Stimulated activated CD4-positive, alpha-beta T cell treated with anti-CD3 and anti-CD28 coated beads, Interleukin-4, amount 100 ng/mL, for 48 hours (primary cell): Measurements from ENCODE around the gene UBXN4.
"Not testable (repeated sequence)": the region's sequence is repeated elsewhere in the genome, so short reads cannot be mapped to it uniquely, and the experiment has no call there.

ENCODE experiments used
- DNase-seq, 2 donors: peaks; one replicate each; pipeline ENCODE4 v3.0.0-alpha.2; 2020; ENCODE audit warnings: low read depth in 2 of 2

UBXN4 gene

GRCh38 chr2:135741395-135742324 is at the start of gene UBXN4:
TSS of gene UBXN4 (plus strand) at chr2:135741855. CDS start at chr2:135741930, 75 bp downstream.
- DNase-seq: peak; percentile 90 to 94

- no peak for DNase-seq
Measured at GRCh38 chr2:135694711-135695110, 46.9 kb upstream of the UBXN4 start.

DNA sequence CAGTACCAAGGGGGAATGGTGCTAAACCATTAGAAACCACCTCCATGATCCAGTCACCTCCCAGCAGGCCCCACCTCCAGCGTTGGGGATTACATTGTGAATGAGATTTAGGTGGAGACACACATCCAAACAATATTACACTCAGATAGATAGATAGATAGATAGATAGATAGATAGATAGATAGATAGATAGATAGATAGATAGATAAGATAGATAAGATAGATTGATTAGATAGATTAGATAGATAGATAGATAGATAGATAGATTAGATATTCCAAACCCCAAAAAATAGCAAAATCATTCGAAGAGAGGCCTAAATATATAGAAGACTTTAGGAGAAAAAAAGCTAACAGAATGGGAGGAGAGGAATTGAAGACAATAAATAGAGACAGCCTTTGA is 42.8 kb upstream of the UBXN4 start:
- no peak for DNase-seq

DNA sequence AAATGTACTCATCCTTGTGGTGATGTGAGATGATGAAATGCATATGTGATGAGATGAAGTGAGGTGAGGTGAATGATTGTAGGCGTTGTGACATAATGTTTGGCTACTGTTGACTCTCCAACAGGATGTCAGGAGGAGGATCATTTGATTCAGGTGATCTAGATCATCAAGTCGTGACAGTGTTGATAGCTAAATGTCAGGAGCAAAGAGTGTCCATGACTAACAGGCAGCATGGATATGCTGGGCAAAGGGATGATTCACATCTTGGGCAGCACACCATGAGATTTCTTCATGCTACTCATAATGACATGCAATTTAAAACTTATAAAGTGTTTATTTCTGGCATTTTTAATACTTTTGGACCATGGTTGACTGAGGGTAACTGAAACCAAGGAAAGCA is 40.2 kb upstream of the UBXN4 start:
- no peak for DNase-seq

- DNase-seq: no peak
Measured at GRCh38 chr2:135703300-135703699, 38.4 kb upstream of the UBXN4 start.

- DNase-seq: not testable (repeated sequence)
Measured at GRCh38 chr2:135704075-135704474, 37.6 kb upstream of the UBXN4 start.

- DNase-seq: no peak
Measured at GRCh38 chr2:135708159-135708558, 33.5 kb upstream of the UBXN4 start.

GRCh38 chr2:135709992-135710391 is 31.7 kb upstream of the UBXN4 start:
- peak; percentile 34 to 66 for DNase-seq

DNA sequence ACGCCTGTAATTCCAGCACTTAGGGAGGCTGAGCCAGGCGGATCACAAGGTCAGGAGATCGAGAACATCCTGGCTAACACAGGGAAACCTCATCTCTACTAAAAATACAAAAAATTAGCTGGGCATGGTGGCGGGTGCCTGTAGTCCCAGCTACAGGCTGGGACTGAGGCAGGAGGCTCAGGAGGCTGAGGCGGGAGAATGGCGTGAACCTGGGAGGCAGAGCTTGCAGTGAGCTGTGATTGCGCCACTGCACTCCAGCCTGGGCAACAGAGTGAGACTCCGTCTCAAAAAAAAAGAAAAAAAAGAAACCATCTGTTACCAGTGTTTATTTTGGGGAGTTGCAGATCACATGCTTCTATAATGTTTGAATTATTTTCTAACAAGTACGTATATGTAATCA is 26.6 kb upstream of the UBXN4 start:
- DNase-seq: not testable (repeated sequence)

DNA sequence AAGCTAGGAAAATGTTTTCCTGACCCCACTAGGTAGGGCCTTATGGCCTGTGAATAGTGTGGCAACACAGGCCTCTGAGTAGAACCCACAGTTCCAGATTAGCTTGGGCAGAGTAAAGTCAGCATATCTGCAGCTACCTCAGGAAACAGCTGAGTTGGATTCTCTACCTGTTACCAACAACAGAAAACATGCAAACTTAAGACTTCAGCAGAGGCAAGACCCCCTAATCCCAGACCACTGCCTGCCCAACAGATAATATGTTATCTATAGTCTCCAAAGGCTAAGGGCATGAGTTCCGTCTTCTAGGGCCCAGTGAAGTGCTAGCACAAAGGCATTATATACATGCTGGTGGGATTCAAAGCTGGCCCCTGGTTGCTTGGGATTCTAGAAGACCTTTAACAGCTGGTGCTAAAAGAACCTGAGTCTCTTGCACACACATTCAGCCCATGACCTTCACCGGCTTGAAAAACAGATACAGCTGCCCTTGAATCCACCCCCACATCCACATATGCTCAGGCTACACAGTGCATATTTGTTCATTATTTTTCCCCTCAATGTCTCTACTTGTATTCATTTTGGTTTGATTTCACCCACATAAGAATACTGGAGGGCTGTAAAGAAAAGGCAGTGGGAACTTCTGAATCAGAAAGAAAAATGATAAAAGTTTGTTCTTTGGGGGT is 13.5 kb upstream of the UBXN4 start:
- DNase-seq: no peak

GRCh38 chr2:135732561-135732960 is 9.1 kb upstream of the UBXN4 start:
- DNase-seq: no peak

- DNase-seq: no peak
Measured at GRCh38 chr2:135733045-135733444, 8.6 kb upstream of the UBXN4 start.

- no peak for DNase-seq
Measured at GRCh38 chr2:135736546-135736945, 5.1 kb upstream of the UBXN4 start.

GRCh38 chr2:135740206-135740605 is 1.4 kb upstream of the UBXN4 start:
- no peak for DNase-seq

DNA sequence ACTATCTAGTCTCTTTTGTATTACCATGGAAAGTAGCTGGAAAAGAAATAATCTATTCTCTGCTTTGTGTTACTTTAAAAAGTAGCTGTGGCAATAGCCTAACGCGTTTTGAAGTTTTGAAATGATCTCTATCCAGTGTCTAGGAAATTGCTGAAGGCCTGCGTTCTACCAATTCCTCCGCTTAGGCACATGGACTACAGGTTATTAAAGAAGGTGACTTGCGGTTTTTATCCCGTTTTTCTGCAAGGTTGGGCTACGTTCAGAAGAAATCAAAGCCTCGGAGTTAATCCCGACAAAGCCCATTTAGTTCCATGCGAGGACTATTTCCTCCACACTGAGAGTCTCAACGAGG is 636 bp upstream of the UBXN4 start:
- no peak for DNase-seq

- DNase-seq: peak in 1 of 2 donors; percentile 13
Measured at GRCh38 chr2:135742325-135742757, 686 bp downstream of the UBXN4 start.

DNA sequence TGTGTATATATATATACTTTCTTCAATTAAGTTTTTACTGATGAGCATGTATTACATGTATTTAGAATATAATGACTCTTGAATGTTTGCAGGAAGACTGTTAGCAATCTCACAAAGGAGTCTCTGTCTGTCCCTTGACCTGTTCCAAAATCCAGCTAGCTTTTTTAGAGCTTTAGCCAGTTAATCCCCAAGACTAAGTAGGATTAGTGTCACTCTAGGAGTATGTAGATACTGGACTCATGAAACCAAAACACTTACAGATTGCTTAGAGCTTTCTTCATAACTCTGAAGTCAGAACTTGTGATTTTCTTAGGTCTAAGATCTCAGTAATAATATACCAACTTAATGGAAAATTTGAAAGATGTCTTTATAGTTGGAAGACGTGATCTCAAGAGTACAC is 2.2 kb downstream of the UBXN4 start:
- DNase-seq: no peak

DNA sequence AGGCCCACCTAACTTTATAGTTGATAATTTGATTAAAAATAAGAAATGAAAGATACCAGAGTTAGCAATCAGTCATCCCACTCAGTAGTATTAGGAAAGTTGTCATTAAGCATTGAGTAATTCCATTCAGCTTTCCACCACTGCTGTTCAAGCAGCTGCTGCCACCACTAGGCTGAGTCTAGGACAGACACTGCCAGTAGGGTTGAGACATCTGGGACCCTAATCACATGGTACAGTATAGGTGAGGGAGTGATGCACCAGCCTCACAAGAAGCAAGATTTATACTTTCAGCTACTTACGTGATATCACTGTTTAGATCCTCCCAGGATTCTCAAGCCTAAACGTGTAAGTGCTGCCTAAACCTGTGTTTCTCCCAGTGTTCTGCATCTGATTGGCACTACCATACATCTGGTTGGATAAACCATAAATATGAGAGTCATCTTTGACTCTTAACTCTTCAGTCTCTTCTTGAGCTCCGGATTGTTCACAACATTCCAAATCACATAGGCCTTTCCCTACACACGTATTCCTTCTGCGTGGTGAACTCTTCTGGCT is 3.2 kb downstream of the UBXN4 start:
- DNase-seq: peak; percentile 22 to 23

DNA sequence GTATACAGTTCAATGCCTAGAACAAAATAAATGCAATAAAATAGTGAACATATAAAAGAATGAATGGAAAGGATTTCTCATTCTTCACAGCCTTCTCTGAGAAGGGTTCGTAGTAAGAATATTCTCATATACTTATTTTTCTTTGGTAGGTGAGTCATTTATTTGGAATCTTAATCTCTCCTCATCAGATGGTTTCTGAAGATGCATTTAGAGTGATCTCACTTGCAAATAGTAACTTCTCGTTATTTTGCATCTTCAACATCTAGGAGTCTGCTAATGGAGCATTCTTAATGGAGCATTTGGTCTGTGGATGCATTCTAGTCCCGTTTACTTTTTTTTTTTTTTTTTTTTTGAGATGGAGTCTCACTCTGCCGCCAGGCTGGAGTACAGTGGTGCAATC is 3.9 kb downstream of the UBXN4 start:
- DNase-seq: no peak

- no peak for DNase-seq
Measured at GRCh38 chr2:135755573-135755972, 13.9 kb downstream of the UBXN4 start.

DNA sequence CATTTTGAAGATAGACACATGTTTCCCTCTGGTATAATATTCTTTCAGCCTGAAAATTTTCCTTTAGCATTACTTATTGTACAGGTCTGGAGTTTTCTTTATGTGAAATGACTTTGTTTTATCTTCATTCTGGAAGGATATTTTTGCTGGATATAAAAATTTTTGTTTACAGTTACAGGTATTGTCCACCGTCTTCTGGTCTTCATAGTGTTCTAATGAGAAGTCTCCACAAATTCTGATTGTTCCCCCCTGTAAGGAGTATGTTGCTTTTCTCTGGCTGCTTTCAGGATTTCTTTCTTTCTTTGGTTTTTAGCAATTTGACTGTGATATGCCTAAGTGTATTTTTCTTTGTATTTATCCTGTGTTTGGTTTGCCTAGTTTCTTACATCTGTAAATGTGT is 15.0 kb downstream of the UBXN4 start:
- no peak for DNase-seq

DNA sequence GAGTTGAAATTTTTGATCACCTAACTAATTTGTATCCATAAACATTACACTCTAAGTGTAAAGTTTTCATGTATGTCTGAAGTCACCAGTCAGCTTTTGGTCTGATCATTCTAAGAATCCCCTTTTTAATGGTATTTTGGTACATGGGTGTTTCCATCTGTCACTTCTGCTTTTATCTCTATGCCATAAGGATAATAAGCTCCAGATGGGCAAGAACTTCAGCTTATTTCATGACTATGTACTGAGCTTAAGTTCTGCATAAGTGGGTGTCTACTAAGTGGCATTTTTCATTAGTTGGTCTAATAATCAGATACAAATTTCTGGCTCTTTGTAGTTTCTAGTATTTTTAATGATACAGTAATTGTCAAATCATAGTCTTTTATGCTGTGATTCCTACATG is 20.4 kb downstream of the UBXN4 start:
- DNase-seq: no peak

DNA sequence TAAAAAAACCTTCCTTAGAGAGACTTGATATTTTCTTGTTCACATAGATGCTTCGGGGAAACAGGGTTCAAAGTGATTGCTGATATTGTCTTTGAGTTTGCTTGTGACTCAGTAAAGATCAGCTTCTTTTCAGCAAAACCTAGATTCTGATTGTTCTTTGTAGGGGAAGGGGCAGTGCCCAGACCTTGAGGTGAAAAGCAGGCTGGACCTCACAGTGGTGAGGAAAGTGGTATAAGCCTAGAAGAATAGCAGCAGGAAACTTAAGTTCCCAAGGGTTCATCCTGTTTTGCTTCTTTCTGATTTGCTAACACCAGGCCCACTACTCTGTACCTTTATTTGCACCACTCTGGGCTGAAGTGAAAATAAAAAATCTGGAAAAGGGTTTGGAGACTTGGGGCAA is 20.9 kb downstream of the UBXN4 start:
- no peak for DNase-seq
